ENCODE results near the gene PRDM16.

The PRDM16 gene

GRCh38 chr1:3259020-3259419 lies 190.0 kb downstream of the PRDM16 start:
- Histone ChIP-seq H2BK12ac (ENCODE audit: low read length) (peak overlapping the region; percentile 82), H2AFZ (ENCODE audit: low read length) (no peak overlapping the region), H3K4me1 (ENCODE audit: control insufficient read depth in 2 of 2, insufficient read depth in 1 of 2, low read depth in 1 of 2, low read length in 2 of 2) (peaks cover 0 to 9% of the 10 kb centered on the region in 2 donors), H3K27me3 (ENCODE audit: control insufficient read depth in 3 of 3, insufficient read depth in 3 of 3, low read depth in 1 of 3, low read length in 3 of 3) (peaks cover 0 to 44% (median 0%) of the 10 kb centered on the region in 3 experiments), H2BK5ac (ENCODE audit: low read length) (peak overlapping the region; percentile 88), H3K4me2 (ENCODE audit: insufficient read depth, low read length, poor library complexity, severe bottlenecking) (no peak overlapping the region), H3K14ac (ENCODE audit: low read length) (no peak overlapping the region), H2BK15ac (ENCODE audit: low read length) (peak overlapping the region; percentile 55), H3K23ac (ENCODE audit: low read depth, low read length, poor library complexity) (no peak overlapping the region), H4K8ac (ENCODE audit: low read depth, low read length) (no peak overlapping the region), H3K18ac (ENCODE audit: low read length) (peak overlapping the region; percentile 70), H3K9me3 (replicated peaks in 1 of 2; ENCODE audit: control insufficient read depth in 2 of 2, insufficient read depth in 1 of 2, low read depth in 1 of 2, low read length in 2 of 2) (peaks cover 4 to 11% of the 10 kb centered on the region in 2 donors), H3K79me1 (ENCODE audit: low read depth, low read length) (no peaks in the 10 kb centered on the region), H2AK5ac (ENCODE audit: low read depth, low read length) (peak overlapping the region; percentile 89), H2BK120ac (ENCODE audit: low read depth, low read length) (no peak overlapping the region), H3K4me3 (ENCODE audit: low read length in 2 of 2) (no peak overlapping the region), H3K9ac (ENCODE audit: low read depth, low read length, poor library complexity) (no peak overlapping the region), H3K4ac (ENCODE audit: low read length) (peak overlapping the region; percentile 19), H3K36me3 (replicated peaks in 1 of 2; ENCODE audit: control insufficient read depth in 2 of 2, insufficient read depth in 2 of 2, low read length in 2 of 2) (no peaks in the 10 kb centered on the region), H3K27ac (replicated peaks; ENCODE audit: low read length) (peak overlapping the region; percentile 42), H4K91ac (ENCODE audit: low read depth, low read length, poor library complexity) (no peak overlapping the region)
- no CpG with 5 or more reads among the region's 14 CpGs for WGBS, 2 donors (ENCODE audit: extremely low coverage in 2 of 2, insufficient read length in 2 of 2, insufficient replicate concordance in 1 of 2)
- DNase-seq (ENCODE audit: low spot score) = no peak

- Histone ChIP-seq H3K4me1 (ENCODE audit: control insufficient read depth in 2 of 2, insufficient read depth in 1 of 2, low read depth in 1 of 2, low read length in 2 of 2) (peaks cover 0 to 19% of the 10 kb centered on the region in 2 donors), H3K9me3 (replicated peaks in 1 of 2; ENCODE audit: control insufficient read depth in 2 of 2, insufficient read depth in 1 of 2, low read depth in 1 of 2, low read length in 2 of 2) (peaks cover 3 to 4% of the 10 kb centered on the region in 2 donors), H2AK5ac (ENCODE audit: low read depth, low read length) (peak overlapping the region; percentile 73), H3K4me2 (ENCODE audit: insufficient read depth, low read length, poor library complexity, severe bottlenecking) (no peak overlapping the region), H3K4me3 (ENCODE audit: low read length in 2 of 2) (no peak overlapping the region), H2BK120ac (ENCODE audit: low read depth, low read length) (no peak overlapping the region), H3K23ac (ENCODE audit: low read depth, low read length, poor library complexity) (peak overlapping the region; percentile 38), H3K14ac (ENCODE audit: low read length) (no peak overlapping the region), H3K36me3 (replicated peaks in 1 of 2; ENCODE audit: control insufficient read depth in 2 of 2, insufficient read depth in 2 of 2, low read length in 2 of 2) (no peaks in the 10 kb centered on the region), H2BK5ac (ENCODE audit: low read length) (peak overlapping the region; percentile 78), H3K4ac (ENCODE audit: low read length) (no peak overlapping the region), H3K27ac (replicated peaks; ENCODE audit: low read length) (no peak overlapping the region), H3K27me3 (ENCODE audit: control insufficient read depth in 3 of 3, insufficient read depth in 3 of 3, low read depth in 1 of 3, low read length in 3 of 3) (peaks cover 0 to 50% (median 0%) of the 10 kb centered on the region in 3 experiments), H4K91ac (ENCODE audit: low read depth, low read length, poor library complexity) (no peak overlapping the region), H4K8ac (ENCODE audit: low read depth, low read length) (no peak overlapping the region), H2AFZ (ENCODE audit: low read length) (no peak overlapping the region), H2BK12ac (ENCODE audit: low read length) (no peak overlapping the region), H3K18ac (ENCODE audit: low read length) (peak overlapping the region; percentile 52), H2BK15ac (ENCODE audit: low read length) (no peak overlapping the region), H3K79me1 (ENCODE audit: low read depth, low read length) (no peaks in the 10 kb centered on the region), H3K9ac (ENCODE audit: low read depth, low read length, poor library complexity) (no peak overlapping the region)
- no CpG with 5 or more reads among the region's 21 CpGs for WGBS, 2 donors (ENCODE audit: extremely low coverage in 2 of 2, insufficient read length in 2 of 2, insufficient replicate concordance in 1 of 2)
- no peak for DNase-seq (ENCODE audit: low spot score)
These were observed 192.3 kb downstream of the PRDM16 start for GRCh38 chr1:3261007-3261968.

GRCh38 chr1:3261969-3262579 lies 193.1 kb downstream of the PRDM16 start:
- no peak for DNase-seq (ENCODE audit: low spot score)
- Histone ChIP-seq H3K14ac (ENCODE audit: low read length) (peak overlapping the region; percentile 14), H3K18ac (ENCODE audit: low read length) (peak overlapping the region; percentile 44), H3K23ac (ENCODE audit: low read depth, low read length, poor library complexity) (peak overlapping the region; percentile 71), H3K27me3 (ENCODE audit: control insufficient read depth in 3 of 3, insufficient read depth in 3 of 3, low read depth in 1 of 3, low read length in 3 of 3) (peaks cover 0 to 48% (median 0%) of the 10 kb centered on the region in 3 experiments), H3K4ac (ENCODE audit: low read length) (no peak overlapping the region), H3K9me3 (replicated peaks in 1 of 2; ENCODE audit: control insufficient read depth in 2 of 2, insufficient read depth in 1 of 2, low read depth in 1 of 2, low read length in 2 of 2) (peaks cover 3 to 4% of the 10 kb centered on the region in 2 donors), H2BK15ac (ENCODE audit: low read length) (no peak overlapping the region), H3K27ac (replicated peaks; ENCODE audit: low read length) (no peak overlapping the region), H2AK5ac (ENCODE audit: low read depth, low read length) (peak overlapping the region; percentile 88), H2BK120ac (ENCODE audit: low read depth, low read length) (no peak overlapping the region), H2BK12ac (ENCODE audit: low read length) (no peak overlapping the region), H3K4me3 (ENCODE audit: low read length in 2 of 2) (no peak overlapping the region), H4K8ac (ENCODE audit: low read depth, low read length) (no peak overlapping the region), H2AFZ (ENCODE audit: low read length) (no peak overlapping the region), H3K4me2 (ENCODE audit: insufficient read depth, low read length, poor library complexity, severe bottlenecking) (no peak overlapping the region), H2BK5ac (ENCODE audit: low read length) (no peak overlapping the region), H3K36me3 (replicated peaks in 1 of 2; ENCODE audit: control insufficient read depth in 2 of 2, insufficient read depth in 2 of 2, low read length in 2 of 2) (no peaks in the 10 kb centered on the region), H3K79me1 (ENCODE audit: low read depth, low read length) (no peaks in the 10 kb centered on the region), H3K9ac (ENCODE audit: low read depth, low read length, poor library complexity) (no peak overlapping the region), H3K4me1 (ENCODE audit: control insufficient read depth in 2 of 2, insufficient read depth in 1 of 2, low read depth in 1 of 2, low read length in 2 of 2) (peaks cover 0 to 19% of the 10 kb centered on the region in 2 donors), H4K91ac (ENCODE audit: low read depth, low read length, poor library complexity) (no peak overlapping the region)
- no CpG with 5 or more reads among the region's 11 CpGs for WGBS, 2 donors (ENCODE audit: extremely low coverage in 2 of 2, insufficient read length in 2 of 2, insufficient replicate concordance in 1 of 2)

Measured in neuronal stem cell (in vitro differentiated cells).